Measurements from ENCODE around the gene XYLT2. TPM values are rescaled to one million over a fixed set of nuclear protein-coding genes. Genes with fewer than 3 reads are reported as not detected.

Gene XYLT2
- total RNA-seq, 1 donor from 2014 or later: 30.4 TPM

DNA sequence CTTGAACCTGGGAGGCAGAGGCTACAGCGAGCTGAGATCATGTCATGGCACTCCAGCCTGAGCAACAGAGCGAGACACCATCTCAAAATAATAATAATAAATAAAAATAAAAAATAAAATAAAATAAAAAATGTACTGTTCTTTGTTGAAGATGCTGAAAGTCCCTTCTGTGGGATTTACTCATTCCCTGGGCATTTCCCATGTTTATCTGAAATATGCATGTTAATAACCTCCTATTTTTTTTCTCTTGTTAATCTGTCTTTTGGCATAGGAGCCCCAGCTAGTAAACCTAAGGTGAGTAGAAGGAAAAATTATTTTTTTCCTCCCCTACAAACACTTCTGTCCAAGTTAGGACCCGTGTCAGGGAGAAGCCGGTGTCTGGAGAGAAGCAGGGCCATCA lies 37.3 kb upstream of the XYLT2 start:
- no peak for DNase-seq (ENCODE audit: extremely low spot score in 2 of 2)
- intact Hi-C loops (cut with DNase I): loop anchor here (10.0 kb wide), 1 partner anchor 284 kb away; no protein-coding TSS in a partner anchor
- Histone ChIP-seq H3K36me3 (no peaks in the 10 kb centered on the region), H3K27ac (no peak overlapping the region), H3K9me3 (no peaks in the 10 kb centered on the region), H3K4me1 (no peaks in the 10 kb centered on the region), H3K4me3 (no peak overlapping the region), H3K27me3 (no peaks in the 10 kb centered on the region)
- TF ChIP-seq POLR2AphosphoS5 (IDR thresholded peaks at IDR 0.05; ENCODE audit: insufficient read depth in 1 of 2, low read depth in 1 of 2) (no peak), CTCF (IDR thresholded peaks at IDR 0.05) (no peak), POLR2A (IDR thresholded peaks at IDR 0.05) (no peak)

DNA sequence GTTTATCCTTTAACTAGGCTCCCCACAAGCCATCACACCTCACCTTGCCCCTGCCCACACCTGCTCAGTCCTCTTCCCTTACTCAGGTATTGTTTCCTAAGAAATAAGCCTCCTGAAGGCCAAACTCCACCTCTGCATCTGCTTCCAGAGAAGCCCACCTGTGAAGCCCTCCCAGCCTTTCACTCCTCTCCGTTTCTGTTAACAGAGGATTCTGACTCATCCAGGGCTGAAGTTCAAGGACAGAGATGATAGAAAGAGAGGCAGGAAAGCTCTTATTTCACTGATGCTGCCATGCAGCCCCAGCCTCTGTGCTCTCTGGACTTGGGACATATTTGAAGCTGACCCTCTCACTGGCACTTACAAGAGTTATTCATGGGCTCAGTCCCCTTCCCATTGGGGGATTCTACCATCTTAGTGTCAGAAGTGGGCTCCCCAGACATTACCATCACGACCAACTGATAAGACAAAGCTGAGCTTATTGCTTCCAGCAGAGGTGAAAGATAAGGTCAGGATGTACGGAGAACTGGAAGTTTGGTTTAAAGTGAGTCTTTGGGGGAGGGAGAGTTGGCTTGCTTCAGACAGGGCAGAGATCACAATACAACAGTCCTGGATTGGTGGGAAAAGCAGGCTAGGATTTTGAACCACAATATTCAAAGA lies 35.3 kb upstream of the XYLT2 start:
- Histone ChIP-seq H3K9me3 (no peaks in the 10 kb centered on the region), H3K27ac (no peak overlapping the region), H3K36me3 (no peaks in the 10 kb centered on the region), H3K27me3 (no peaks in the 10 kb centered on the region), H3K4me3 (no peak overlapping the region), H3K4me1 (no peaks in the 10 kb centered on the region)
- no peak for DNase-seq (ENCODE audit: extremely low spot score in 2 of 2)
- no peak for TF ChIP-seq POLR2AphosphoS5 (IDR thresholded peaks at IDR 0.05; ENCODE audit: insufficient read depth in 1 of 2, low read depth in 1 of 2)
- no peak for TF ChIP-seq POLR2A (IDR thresholded peaks at IDR 0.05)
- no peak for TF ChIP-seq CTCF (IDR thresholded peaks at IDR 0.05)
- intact Hi-C loops (cut with DNase I): no loop called here

- no peaks in the 10 kb centered on the region for H3K27me3 ChIP-seq
- H3K9me3 ChIP-seq: no peaks in the 10 kb centered on the region
- no peaks in the 10 kb centered on the region for H3K36me3 ChIP-seq
- DNase-seq (ENCODE audit: extremely low spot score in 2 of 2): no peak
- H3K4me3 ChIP-seq: no peak overlapping the region
- H3K4me1 ChIP-seq: no peaks in the 10 kb centered on the region
- intact Hi-C loops (cut with DNase I): no loop called here
- TF ChIP-seq POLR2A (IDR thresholded peaks at IDR 0.05) (no peak), CTCF (IDR thresholded peaks at IDR 0.05) (no peak), POLR2AphosphoS5 (IDR thresholded peaks at IDR 0.05; ENCODE audit: insufficient read depth in 1 of 2, low read depth in 1 of 2) (no peak)
- no peak overlapping the region for H3K27ac ChIP-seq
Observed at GRCh38 chr17:50311112-50311460, 34.8 kb upstream of the XYLT2 start.

DNA sequence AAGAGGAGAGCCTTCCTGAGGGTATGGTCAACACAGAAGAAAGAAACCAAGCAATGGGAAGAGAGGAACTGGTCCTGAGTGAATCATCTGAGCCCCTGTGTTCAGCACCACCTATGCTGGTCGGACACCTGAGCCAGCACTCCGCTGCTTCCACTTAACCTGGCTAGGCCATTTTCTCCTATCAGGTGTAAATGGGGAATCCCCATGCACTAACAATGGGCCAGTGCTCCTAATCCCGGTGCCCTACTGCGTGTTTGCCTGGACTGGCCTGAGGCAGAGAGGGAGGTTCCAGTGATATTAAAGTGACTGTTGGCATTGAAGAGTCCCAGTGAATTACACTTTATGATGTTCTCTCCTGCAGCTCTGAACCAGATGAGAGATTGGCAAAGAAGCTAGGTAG lies 34.4 kb upstream of the XYLT2 start:
- Histone ChIP-seq H3K27ac (no peak overlapping the region), H3K36me3 (no peaks in the 10 kb centered on the region), H3K4me1 (no peaks in the 10 kb centered on the region), H3K9me3 (no peaks in the 10 kb centered on the region), H3K27me3 (no peaks in the 10 kb centered on the region), H3K4me3 (no peak overlapping the region)
- no peak for DNase-seq (ENCODE audit: extremely low spot score in 2 of 2)
- TF ChIP-seq POLR2A (IDR thresholded peaks at IDR 0.05): no peak
- no peak for TF ChIP-seq CTCF (IDR thresholded peaks at IDR 0.05)
- TF ChIP-seq POLR2AphosphoS5 (IDR thresholded peaks at IDR 0.05; ENCODE audit: insufficient read depth in 1 of 2, low read depth in 1 of 2): no peak
- intact Hi-C loops (cut with DNase I): no loop called here

DNA sequence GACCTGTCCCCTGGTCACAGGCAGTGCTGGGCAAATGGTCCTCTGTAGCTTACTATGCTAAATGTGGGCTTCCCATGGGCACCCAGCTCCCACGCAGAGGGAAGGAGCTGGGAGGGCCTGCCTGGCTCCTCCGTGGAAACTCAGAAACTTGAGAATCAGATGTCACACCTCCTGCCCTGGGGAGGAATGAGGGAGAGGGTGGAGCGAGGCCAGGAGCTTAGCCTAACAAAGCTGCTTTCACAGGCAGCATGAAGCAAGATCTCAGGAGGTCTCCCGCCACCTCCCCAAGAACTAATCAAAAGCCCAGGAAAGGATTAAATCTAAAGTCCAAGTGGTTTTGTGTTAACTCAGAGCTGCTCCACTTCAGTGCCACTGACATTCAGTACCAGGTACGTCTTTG lies 33.6 kb upstream of the XYLT2 start:
- no peak for TF ChIP-seq POLR2AphosphoS5 (IDR thresholded peaks at IDR 0.05; ENCODE audit: insufficient read depth in 1 of 2, low read depth in 1 of 2)
- no peak for TF ChIP-seq POLR2A (IDR thresholded peaks at IDR 0.05)
- no peak for TF ChIP-seq CTCF (IDR thresholded peaks at IDR 0.05)

More for the DNA sequence above, 33.6 kb upstream of the XYLT2 start:
- H3K4me1 ChIP-seq: no peaks in the 10 kb centered on the region
- no peaks in the 10 kb centered on the region for H3K36me3 ChIP-seq
- intact Hi-C loops (cut with DNase I): no loop called here
- no peaks in the 10 kb centered on the region for H3K27me3 ChIP-seq
- no peak overlapping the region for H3K27ac ChIP-seq
- H3K9me3 ChIP-seq: no peaks in the 10 kb centered on the region
- DNase-seq (ENCODE audit: extremely low spot score in 2 of 2): no peak
- H3K4me3 ChIP-seq: no peak overlapping the region
